NCI-H187 (cell line): ENCODE data around the gene GALM.

Experiments used
- DNase-seq, 2 experiments: peaks; one replicate each; lab custom pipeline; 2025; lab: John Stamatoyannopoulos, UW

Gene GALM

DNA sequence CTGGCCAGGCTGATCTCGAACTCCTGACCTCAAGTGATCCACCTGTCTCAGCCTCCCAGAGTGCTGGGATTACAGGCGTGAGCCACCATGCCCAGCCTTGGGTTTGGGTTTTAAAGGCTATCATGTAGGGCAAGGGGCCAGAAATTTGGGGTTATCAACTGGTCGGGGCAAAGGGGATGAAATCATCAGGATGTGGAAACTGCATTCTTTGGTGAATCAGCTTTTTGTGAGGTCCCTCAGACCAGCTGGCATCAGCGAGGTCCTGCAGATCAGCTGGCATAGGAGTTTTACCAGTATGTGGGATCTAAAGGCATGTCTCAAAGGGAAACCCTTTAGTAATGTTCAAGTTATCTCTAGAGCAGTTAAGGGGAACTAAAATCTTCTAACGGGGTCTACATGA lies 105.7 kb downstream of the GALM start:
- DNase-seq = no peak

DNA sequence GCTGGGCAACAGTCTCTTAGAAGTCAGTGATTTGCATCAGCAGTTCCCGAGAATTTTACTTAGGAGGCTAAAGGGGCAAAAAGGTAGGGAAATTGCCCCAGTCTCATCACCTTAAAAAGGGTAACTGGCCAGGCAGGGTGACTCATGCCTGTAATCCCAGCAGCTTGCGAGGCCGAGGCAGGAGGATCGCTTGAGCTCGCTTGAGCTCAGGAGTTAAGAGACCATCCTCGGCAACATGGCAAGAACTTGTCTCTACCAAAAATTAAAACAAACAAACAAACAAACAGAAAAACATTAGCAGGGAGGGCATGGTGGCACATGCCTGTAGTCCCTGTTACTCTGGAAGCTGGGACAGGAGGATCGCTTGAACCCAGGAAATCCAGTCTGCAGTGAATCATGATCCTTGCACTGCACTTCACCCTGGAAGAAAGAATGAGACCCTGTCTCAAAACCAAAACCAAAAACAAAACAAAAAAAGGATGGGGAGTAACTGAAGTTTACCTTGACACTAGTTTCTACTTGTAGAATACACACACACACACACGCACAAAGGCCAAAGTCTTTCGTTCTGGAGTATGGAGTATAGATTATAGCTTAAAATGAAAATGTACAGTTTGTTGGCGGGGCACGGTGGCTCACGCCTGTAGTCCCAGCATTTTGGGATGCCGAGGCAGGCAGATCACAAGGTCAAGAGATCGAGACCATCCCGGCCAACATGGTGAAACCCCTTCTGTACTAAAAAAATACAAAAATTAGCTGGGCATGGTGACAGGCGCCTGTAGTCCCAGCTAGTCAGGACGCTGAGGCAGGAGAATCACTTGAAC lies 109.4 kb downstream of the GALM start:
- no peak for DNase-seq

DNA sequence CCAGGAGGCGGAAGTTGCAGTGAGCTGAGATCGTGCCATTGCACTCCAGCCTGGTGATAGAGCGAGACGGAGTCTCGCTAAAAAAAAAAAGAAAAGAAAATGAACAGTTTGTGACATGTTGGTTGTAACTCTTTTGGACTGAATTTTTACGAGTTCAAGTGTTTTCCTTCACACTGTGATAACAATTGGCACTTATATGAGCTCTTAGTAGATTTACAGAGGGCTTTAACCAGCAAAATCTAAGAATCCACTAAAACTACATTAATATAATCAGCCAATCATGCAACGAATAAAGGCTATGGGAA lies 110.0 kb downstream of the GALM start:
- DNase-seq = no peak

DNA sequence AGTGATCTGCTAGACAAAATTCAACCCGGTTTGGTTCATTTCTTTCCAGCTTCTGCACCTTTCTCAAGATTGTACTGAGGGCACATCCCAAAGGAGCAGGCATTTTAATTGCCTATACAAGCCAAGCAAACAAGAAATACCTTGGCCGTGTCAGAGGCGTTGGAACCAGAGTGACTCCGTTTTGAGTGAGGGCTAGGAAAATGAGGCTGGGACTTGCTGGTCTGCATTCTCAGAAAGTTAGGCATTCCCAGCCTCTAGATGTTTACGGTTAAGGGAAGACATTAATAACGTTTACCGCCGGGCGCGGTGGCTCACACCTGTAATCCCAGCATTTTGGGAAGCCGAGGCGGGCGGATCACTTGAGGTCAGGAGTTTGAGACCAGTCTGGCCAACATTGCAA lies 110.6 kb downstream of the GALM start:
- DNase-seq = no peak

DNA sequence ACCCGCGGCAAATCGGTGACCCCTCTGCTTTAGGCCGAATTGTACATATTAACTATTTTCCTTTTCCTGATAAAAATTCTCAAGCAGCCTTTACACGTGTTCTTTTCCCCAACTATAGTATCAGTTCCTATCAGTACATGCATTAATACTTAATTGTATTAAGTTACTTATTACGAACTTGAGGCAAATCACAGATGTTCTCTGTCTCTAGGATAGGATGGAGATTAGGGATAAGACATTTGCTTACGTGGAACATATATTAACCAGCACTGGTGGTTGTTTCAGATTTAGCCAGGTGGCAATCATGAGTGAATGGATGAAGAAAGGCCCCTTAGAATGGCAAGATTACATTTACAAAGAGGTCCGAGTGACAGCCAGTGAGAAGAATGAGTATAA lies 112.8 kb downstream of the GALM start:
- no peak for DNase-seq

DNA sequence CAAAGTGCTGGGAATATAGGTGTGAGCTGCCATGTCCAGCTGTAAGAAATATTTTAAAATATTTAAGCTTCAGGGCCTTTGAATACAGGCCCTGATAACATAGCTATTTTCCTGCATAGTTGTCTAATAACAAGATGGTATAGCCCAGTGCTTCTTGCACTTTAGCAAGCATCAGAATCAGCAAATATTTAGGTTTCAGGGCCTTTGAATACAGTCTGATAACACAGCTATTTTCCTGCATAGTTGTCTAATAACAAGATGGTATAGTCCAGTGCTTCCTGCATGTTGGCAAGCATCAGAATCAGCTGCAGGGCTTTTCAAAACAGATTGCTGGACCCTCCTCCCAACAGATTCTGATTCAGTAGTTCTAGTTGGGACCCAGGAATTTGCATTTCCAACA lies 117.7 kb downstream of the GALM start:
- no peak for DNase-seq
